GM12878 (cell line): ENCODE measurements around the gene KPNA5. TPM values are rescaled to one million over a fixed set of nuclear protein-coding genes. Genes with fewer than 3 reads are reported as not detected.

ENCODE experiments used
- ATAC-seq: fragments of 200-7000 bp; cut with Tn5 transposase; 3 replicates; pipeline ENCODE4 v1.9.1; 2020; ENCODE audit warnings: mild to moderate bottlenecking, moderate library complexity
- BruUV-seq: library from RNA; stranded (reverse); fragments of 400-500 nt; replicated peaks from 2 replicates; lab custom pipeline; 2021; lab: Mats Ljungman, UMichigan
- CTCF ChIA-PET: fragments of 300-600 bp; sonication (Branson Sonifier 250); formaldehyde crosslinking; extraction: SDS; loops from one replicate; lab custom pipeline; 2021; ENCODE audit warnings: inconsistent platforms; lab: Yijun Ruan, JAX
- POLR2A ChIA-PET: fragments of 350-600 bp; formaldehyde crosslinking; extraction: SDS; loops from one replicate; lab custom pipeline; 2021; ENCODE audit warnings: inconsistent platforms; lab: Charles Lee
- RAD21 ChIA-PET: fragments of 300-600 bp; sonication (Branson Sonifier 250); formaldehyde crosslinking; loops from one replicate; lab custom pipeline; 2023; ENCODE audit warnings: antibody characterized with exemption; ENCODE audit not compliant: unreplicated experiment; lab: Charles Lee
- SMC1A ChIA-PET: fragments of 300-600 bp; sonication (Branson Sonifier 250); formaldehyde crosslinking; loops from one replicate; lab custom pipeline; 2023; ENCODE audit not compliant: unreplicated experiment, uncharacterized antibody; lab: Charles Lee
- DNase-seq: peaks from one replicate; pipeline ENCODE4 v3.0.0-alpha.2; 2011; ENCODE audit warnings: low read depth, low spot score
- FAIRE-seq: peaks from 3 replicates; lab custom pipeline; 2011; peaks lifted over from hg19 to GRCh38; lab: Jason Lieb, UNC
- H2AFZ ChIP-seq: 2 replicates; pipeline ENCODE4 v1.6.0; 2011; ENCODE audit warnings: low read depth, low read length, control low read depth; ENCODE audit not compliant: control insufficient read depth
- H3K27ac ChIP-seq: 2 replicates; pipeline ENCODE4 v1.5.1; 2011; ENCODE audit warnings: control low read depth; ENCODE audit not compliant: control insufficient read depth, insufficient read depth
- H3K27me3 ChIP-seq, 2 experiments: replicated peaks in 1 of 2; 2 replicates each; pipeline versions ENCODE4 v1.6.0 to v1.6.1; 2011; ENCODE audit warnings: low read length in 1 of 2; ENCODE audit not compliant: control insufficient read depth in 2 of 2, insufficient read depth in 2 of 2
- H3K36me3 ChIP-seq, 2 experiments: 2 replicates each; pipeline ENCODE4 v1.5.1; 2011; ENCODE audit warnings: low read length in 1 of 2; ENCODE audit not compliant: control insufficient read depth in 2 of 2, insufficient read depth in 2 of 2
- H3K4me1 ChIP-seq: 2 replicates; pipeline ENCODE4 v1.6.1; 2011; ENCODE audit warnings: mild to moderate bottlenecking, low read length, moderate library complexity, mixed read lengths; ENCODE audit not compliant: control insufficient read depth, insufficient read depth
- H3K4me2 ChIP-seq: 2 replicates; pipeline ENCODE4 v1.6.0; 2011; ENCODE audit warnings: control low read depth; ENCODE audit not compliant: control insufficient read depth, insufficient read depth
- H3K4me3 ChIP-seq: fragments of 200-600 bp; sonication (generic); 2 replicates; pipeline ENCODE4 v1.5.1; 2016
- H3K79me2 ChIP-seq: 2 replicates; pipeline ENCODE4 v1.6.0; 2011; ENCODE audit warnings: low read length; ENCODE audit not compliant: control insufficient read depth, insufficient read depth
- H3K9ac ChIP-seq: 2 replicates; pipeline ENCODE4 v1.8.0; 2011; ENCODE audit warnings: low read length, control low read depth, mixed read lengths; ENCODE audit not compliant: control insufficient read depth, insufficient read depth
- H3K9me3 ChIP-seq: replicated peaks from 3 replicates; pipeline ENCODE4 v1.5.1; 2011; ENCODE audit warnings: mild to moderate bottlenecking, low read length; ENCODE audit not compliant: control insufficient read depth, insufficient read depth
- H4K20me1 ChIP-seq: 2 replicates; pipeline ENCODE4 v1.6.0; 2011; ENCODE audit not compliant: control insufficient read depth, insufficient read depth
- ATF3 ChIP-seq: IDR thresholded peaks from 2 replicates; pipeline ENCODE4 v1.6.1; 2011; ENCODE audit warnings: low read depth, mild to moderate bottlenecking, low read length, moderate library complexity, borderline replicate concordance; ENCODE audit errors: extremely low read depth
- BCLAF1 ChIP-seq: fragments of 450-650 bp; IDR thresholded peaks from 2 replicates; pipeline ENCODE4 v1.6.1; 2017; ENCODE audit warnings: antibody characterized with exemption, mild to moderate bottlenecking, moderate library complexity
- EED ChIP-seq: sonication (generic); IDR thresholded peaks from 2 replicates; pipeline ENCODE4 v1.6.1; 2016; ENCODE audit warnings: antibody characterized with exemption, low read depth
- GABPA ChIP-seq: IDR thresholded peaks from 2 replicates; pipeline ENCODE4 v1.6.1; 2014; ENCODE audit warnings: antibody characterized with exemption, low read depth, mild to moderate bottlenecking, inconsistent platforms
- JUNB ChIP-seq: IDR thresholded peaks from 2 replicates; pipeline ENCODE4 v1.6.1; 2016; ENCODE audit warnings: antibody characterized with exemption, mild to moderate bottlenecking
- JUND ChIP-seq: IDR thresholded peaks from 2 replicates; pipeline ENCODE4 v1.6.1; 2012; ENCODE audit warnings: low read depth, mild to moderate bottlenecking, low read length, improper control_type of control experiment, moderate library complexity
- KAT2A ChIP-seq: conservative IDR thresholded peaks from 2 replicates; pipeline ENCODE4 v1.6.1; 2011; ENCODE audit warnings: low read depth, low read length; ENCODE audit not compliant: control insufficient read depth
- KDM1A ChIP-seq: fragments of 200-600 bp; sonication (generic); IDR thresholded peaks from 2 replicates; pipeline ENCODE4 v1.6.1; 2016; ENCODE audit warnings: borderline replicate concordance
- MTA3 ChIP-seq: IDR thresholded peaks from 2 replicates; pipeline ENCODE4 v1.6.1; 2012; ENCODE audit warnings: low read length, inconsistent platforms, borderline replicate concordance
- MYB ChIP-seq: fragments of 150-350 bp; IDR thresholded peaks from 2 replicates; pipeline ENCODE4 v1.6.1; 2014; ENCODE audit warnings: mild to moderate bottlenecking, low read depth, low read length, borderline replicate concordance
- NR2C1 ChIP-seq: fragments of 450-650 bp; IDR thresholded peaks from 2 replicates; pipeline ENCODE4 v1.6.1; 2017; ENCODE audit warnings: antibody characterized with exemption, mild to moderate bottlenecking, moderate library complexity
- POLR2AphosphoS5 ChIP-seq: IDR thresholded peaks from 2 replicates; pipeline ENCODE4 v1.6.1; 2011; ENCODE audit warnings: mild to moderate bottlenecking, low read length, inconsistent platforms
- RAD51 ChIP-seq: fragments of 450-650 bp; IDR thresholded peaks from 2 replicates; pipeline ENCODE4 v1.6.1; 2016; ENCODE audit warnings: moderate library complexity, mild to moderate bottlenecking, inconsistent platforms
- SIX5 ChIP-seq: IDR thresholded peaks from 2 replicates; pipeline ENCODE4 v1.6.1; 2011; ENCODE audit warnings: mild to moderate bottlenecking, low read depth, low read length, moderate library complexity; ENCODE audit not compliant: severe bottlenecking
- SMARCA5 ChIP-seq: fragments of 450-650 bp; IDR thresholded peaks from 2 replicates; pipeline ENCODE4 v1.6.1; 2017; ENCODE audit warnings: mild to moderate bottlenecking
- TARDBP ChIP-seq: IDR thresholded peaks from 2 replicates; pipeline ENCODE4 v1.6.1; 2016; ENCODE audit warnings: borderline replicate concordance
- YY1 ChIP-seq: IDR thresholded peaks from 2 replicates; pipeline ENCODE4 v1.6.1; 2011; ENCODE audit warnings: low read depth, mild to moderate bottlenecking, low read length
- ZNF687 ChIP-seq: fragments of 450-650 bp; IDR thresholded peaks from 2 replicates; pipeline ENCODE4 v1.6.1; 2017; ENCODE audit warnings: mild to moderate bottlenecking, moderate library complexity
- WGBS: methylation state at CpG from one replicate; pipeline ENCODE4 v1.1.6; 2016; ENCODE audit warnings: low lambda C conversion rate; ENCODE audit not compliant: insufficient replicate concordance, insufficient coverage; ENCODE audit errors: missing lambda C conversion rate; 5-methylcytosine and 5-hydroxymethylcytosine counted together
- in situ Hi-C: fragments of 300-500 bp; cut with MboI; formaldehyde crosslinking; loops from 9 replicates; pipeline ENCODE4 v1.14.3; 2018; ENCODE audit warnings: mixed read lengths
- intact Hi-C: fragments of 100-400 bp; cut with micrococcal nuclease; formaldehyde crosslinking; loops from one replicate; pipeline ENCODE4 v1.14.2; 2022; ENCODE audit not compliant: unreplicated experiment
- polyA plus RNA-seq, 11 experiments: library from polyadenylated mRNA; depleted of rRNA in 4 of 11; unstranded in 6 of 11; stranded (reverse) in 5 of 11; fragments of >200 nt; fragmentation: Nextera tagmentation in 4 of 11; fragmentation: Illumina TruSeq in 1 of 11; extraction: Ambion mirVana in 4 of 11; extraction: Trizol in 1 of 11; gene quantifications; 1 replicate in 1 of 11; 2 replicates in 10 of 11; pipeline versions ENCODE4 v1.2.1 to v1.2.3, GENCODE V29; 2011 to 2016; ENCODE audit warnings: inconsistent platforms in 2 of 11, missing spikeins in 2 of 11, low read depth in 1 of 11
- total RNA-seq, 4 experiments: library from RNA; depleted of rRNA in 3 of 4; stranded (reverse); fragments of >200 nt in 3 of 4; fragmentation: Illumina TruSeq in 1 of 4; extraction: Trizol in 1 of 4; gene quantifications; 2 replicates each; pipeline versions ENCODE4 v1.2.1 to v1.2.3, GENCODE V29; 2013 to 2021

KPNA5 gene
- total and polyA plus RNA-seq, 10 of the 15 experiments (the other 5 are each of a cell fraction or from before 2014, with no cell fraction given), result 1.9 to 7.6 (median 4.5) TPM

DNA sequence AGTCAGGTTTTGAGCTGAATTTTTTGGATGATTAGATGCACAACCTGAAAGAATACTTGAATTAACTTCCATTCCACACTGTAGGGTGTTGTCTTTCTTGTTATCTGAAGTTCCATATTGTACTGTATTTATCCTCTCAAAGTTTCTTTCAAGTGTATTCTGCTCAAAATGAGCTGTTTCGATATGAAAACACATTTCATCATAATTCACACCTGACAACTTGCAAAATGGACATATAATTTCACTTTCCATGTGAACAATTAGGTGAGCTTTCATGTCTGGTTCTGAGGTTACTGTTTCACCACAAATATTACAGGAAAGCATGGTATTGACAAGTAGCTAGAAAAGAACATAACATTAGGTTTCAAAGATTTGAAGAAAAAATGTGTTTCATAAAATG lies 14.1 kb upstream of the KPNA5 start:
- peak overlapping the region; percentile 57 for H3K4me3 ChIP-seq
- peak; percentile 87 for FAIRE-seq
- peak overlapping the region; percentile 10; the same call in 1 of the 2 replicates for H3K27ac ChIP-seq
- H4K20me1 ChIP-seq, result no peaks in the 10 kb centered on the region; the same call in 1 of the 2 replicates
- H3K27me3 ChIP-seq, result no peaks in the 10 kb centered on the region
- no peaks in the 10 kb centered on the region for H3K9me3 ChIP-seq
- 0% methylated on average over 1 of the region's 1 CpG for WGBS
- H3K79me2 ChIP-seq, result peaks cover 67% of the 10 kb centered on the region
- BruUV-seq, result no TSS peak
- in situ Hi-C loops, result no loop called here
- DNase-seq, result peak; percentile 65
- ChIA-PET RAD21 (interaction anchor here (0.6 to 2.4 kb wide), 5 partner anchors 14 to 291 kb away, joined by 3 to 8 read pairs (median 3); partner anchors contain the start of genes KPNA5 and RWDD1), POLR2A (interaction anchor here (2.8 to 4.1 kb wide), 2 partner anchors 14 to 96 kb away, joined by 11 to 19 read pairs; partner anchors contain the start of genes KPNA5 and RWDD1), SMC1A (interaction anchor here (0.9 to 2.4 kb wide), 7 partner anchors 11 to 257 kb away, joined by 3 to 8 read pairs (median 4); no protein-coding TSS in a partner anchor), CTCF (interaction anchor here (0.7 to 1.8 kb wide), 6 partner anchors 16 to 555 kb away, joined by 3 to 5 read pairs (median 4); no protein-coding TSS in a partner anchor)
- H3K4me1 ChIP-seq, result no peaks in the 10 kb centered on the region; the same call in 1 of the 2 replicates
- H3K36me3 ChIP-seq, result no peaks in the 10 kb centered on the region
- no peak overlapping the region for H3K9ac ChIP-seq
- intact Hi-C loops, result loop anchor here (5.0 to 10.0 kb wide), 3 partner anchors 292 to 652 kb away; partner anchors contain the start of genes DSE and TSPYL1
- peak overlapping the region; percentile 69 for H3K4me2 ChIP-seq
- peak; percentile 64 for ATAC-seq
- H2AFZ ChIP-seq, result no peak overlapping the region
- TF ChIP-seq ATF3, result no peak
- no peak for TF ChIP-seq ZNF687
- TF ChIP-seq TARDBP, result no peak
- TF ChIP-seq EED, result no peak
- no peak for TF ChIP-seq BCLAF1
- no peak for TF ChIP-seq SIX5
- no peak for TF ChIP-seq MYB
- TF ChIP-seq JUNB, result peak; percentile 86
- no peak for TF ChIP-seq KDM1A
- TF ChIP-seq YY1, result no peak
- no peak for TF ChIP-seq KAT2A
- no peak for TF ChIP-seq JUND
- 0 out of 2 replicates have a peak, but pooled peaks have one; percentile 31 for TF ChIP-seq RAD51
- TF ChIP-seq MTA3, result no peak
- no peak for TF ChIP-seq NR2C1
- no peak for TF ChIP-seq POLR2AphosphoS5
- 0 out of 2 replicates have a peak, but pooled peaks have one; percentile 31 for TF ChIP-seq GABPA
- no peak for TF ChIP-seq SMARCA5
